Loucy (cell line): ENCODE measurements around the gene CLEC14A.

Source experiments
- H2AFZ ChIP-seq: fragments of 200-600 bp; sonication (generic); 2 replicates; pipeline ENCODE4 v1.6.0; 2016; ENCODE audit warnings: antibody characterized with exemption, mild to moderate bottlenecking, low read length, moderate library complexity
- H3F3A ChIP-seq: fragments of 200-600 bp; 2 replicates; pipeline ENCODE4 v1.6.0; 2016; ENCODE audit warnings: antibody characterized with exemption, low read depth, mild to moderate bottlenecking
- H3K27me3 ChIP-seq: fragments of 200-600 bp; sonication (generic); 2 replicates; pipeline ENCODE4 v1.6.1; 2014; ENCODE audit warnings: low read length, mild to moderate bottlenecking; ENCODE audit not compliant: insufficient read depth, poor library complexity, severe bottlenecking
- H3K36me3 ChIP-seq: fragments of 200-600 bp; sonication (generic); 2 replicates; pipeline ENCODE4 v1.6.1; 2016; ENCODE audit warnings: low read length; ENCODE audit not compliant: insufficient read depth
- H3K4me1 ChIP-seq: fragments of 200-600 bp; sonication (generic); 2 replicates; pipeline ENCODE4 v1.5.1; 2014; ENCODE audit warnings: low read length, mild to moderate bottlenecking; ENCODE audit not compliant: insufficient read depth, poor library complexity, severe bottlenecking
- H3K4me2 ChIP-seq: fragments of 200-600 bp; sonication (generic); 2 replicates; pipeline ENCODE4 v1.6.0; 2014; ENCODE audit warnings: antibody characterized with exemption, low read length, low read depth, mild to moderate bottlenecking; ENCODE audit not compliant: poor library complexity, severe bottlenecking
- H3K4me3 ChIP-seq: fragments of 200-600 bp; sonication (generic); 2 replicates; pipeline ENCODE4 v1.5.1; 2014; ENCODE audit warnings: low read length, mild to moderate bottlenecking, mixed read lengths; ENCODE audit not compliant: poor library complexity, severe bottlenecking
- H3K79me2 ChIP-seq: fragments of 200-600 bp; sonication (generic); 2 replicates; pipeline ENCODE4 v1.6.1; 2014; ENCODE audit warnings: low read length; ENCODE audit not compliant: insufficient read depth
- H3K9ac ChIP-seq: fragments of 200-600 bp; sonication (generic); 2 replicates; pipeline ENCODE4 v1.6.0; 2014; ENCODE audit warnings: mild to moderate bottlenecking, low read depth, low read length, moderate library complexity; ENCODE audit not compliant: poor library complexity, severe bottlenecking
- H3K9me2 ChIP-seq: fragments of 200-600 bp; sonication (generic); replicated peaks from 2 replicates; pipeline ENCODE4 v1.6.1; 2016; ENCODE audit warnings: low read depth, low read length, mixed read lengths
- H3K9me3 ChIP-seq: fragments of 200-600 bp; sonication (generic); 2 replicates; pipeline ENCODE4 v1.6.1; 2014; ENCODE audit warnings: mild to moderate bottlenecking, antibody characterized with exemption, low read length, low read depth; ENCODE audit not compliant: insufficient read depth
- H4K20me1 ChIP-seq: fragments of 200-600 bp; sonication (generic); 2 replicates; pipeline ENCODE4 v1.6.0; 2014; ENCODE audit warnings: antibody characterized with exemption, low read length, mild to moderate bottlenecking; ENCODE audit not compliant: insufficient read depth, poor library complexity, severe bottlenecking
- EZH2phosphoT487 ChIP-seq: fragments of 200-600 bp; IDR thresholded peaks from 2 replicates; pipeline ENCODE4 v1.6.1; 2018; ENCODE audit warnings: antibody characterized with exemption, mild to moderate bottlenecking, moderate library complexity, borderline replicate concordance

CLEC14A gene

DNA sequence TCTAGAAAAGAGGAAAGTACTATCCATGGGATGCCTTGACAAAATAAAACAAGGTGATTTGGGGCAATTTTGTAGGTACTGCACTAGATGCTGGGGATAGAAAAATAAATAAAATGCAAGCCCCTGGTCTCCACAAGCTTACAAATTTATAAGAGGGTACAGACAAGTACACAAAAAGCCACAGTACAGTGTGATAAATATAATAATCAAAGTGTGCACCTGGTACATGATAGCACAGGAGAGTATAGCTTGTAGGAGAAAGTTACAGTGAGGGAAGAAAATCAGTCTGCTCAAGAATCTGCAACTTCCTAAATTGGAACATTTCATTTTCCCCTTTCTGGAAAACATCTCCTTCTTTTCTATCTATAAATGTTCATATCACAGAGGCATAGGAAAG is 51.2 kb downstream of the CLEC14A start:
- H3K4me3 ChIP-seq: no peak overlapping the region
- H3K4me2 ChIP-seq: no peak overlapping the region
- H3F3A ChIP-seq: no peaks in the 10 kb centered on the region
- TF ChIP-seq EZH2phosphoT487: no peak
- H3K79me2 ChIP-seq: no peaks in the 10 kb centered on the region
- H3K4me1 ChIP-seq: no peaks in the 10 kb centered on the region
- H3K9ac ChIP-seq: no peak overlapping the region
- no peaks in the 10 kb centered on the region for H3K27me3 ChIP-seq
- no peaks in the 10 kb centered on the region for H3K9me2 ChIP-seq
- H3K9me3 ChIP-seq: peaks cover 7% of the 10 kb centered on the region; the same call in 1 of the 2 replicates
- no peak overlapping the region for H2AFZ ChIP-seq
- no peaks in the 10 kb centered on the region for H4K20me1 ChIP-seq
- H3K36me3 ChIP-seq: no peaks in the 10 kb centered on the region
